Gastroesophageal sphincter (tissue), 4 donors: ENCODE measurements around the gene KNDC1. TPM values are rescaled to one million over a fixed set of nuclear protein-coding genes. Genes with fewer than 3 reads are reported as not detected.
A peak's percentile ranks its signal among the peaks of the same experiment; 100 is the strongest.

Experiments
- ATAC-seq: fragments of 150-250 bp; one replicate; pipeline ENCODE4 v1.9.1; 2016; ENCODE audit warnings: mild to moderate bottlenecking, moderate library complexity
- H3K27ac ChIP-seq, 4 donors: fragments of 200-600 bp; sonication (generic) in 3 of 4; 1 replicate in 3 of 4; 2 replicates in 1 of 4; pipeline ENCODE4 v1.5.1; 2016 to 2019
- H3K27me3 ChIP-seq: fragments of 200-600 bp; sonication (generic); one replicate; pipeline ENCODE4 v1.5.1; 2019
- H3K36me3 ChIP-seq, 2 donors: fragments of 200-600 bp; sonication (generic); one replicate each; pipeline ENCODE4 v1.5.1; 2019; ENCODE audit warnings: control low read depth in 1 of 2
- H3K4me1 ChIP-seq, 3 donors: fragments of 200-600 bp; sonication (generic); 1 replicate in 2 of 3; 2 replicates in 1 of 3; pipeline ENCODE4 v1.5.1; 2016 to 2019; ENCODE audit warnings: control low read depth in 2 of 3
- H3K4me3 ChIP-seq, 2 donors: fragments of 200-600 bp; sonication (generic); one replicate each; pipeline ENCODE4 v1.5.1; 2019; ENCODE audit warnings: mild to moderate bottlenecking in 1 of 2, moderate library complexity in 1 of 2
- H3K9me3 ChIP-seq, 3 donors: fragments of 200-600 bp; sonication (generic); one replicate each; pipeline ENCODE4 v1.5.1; 2017 to 2019; ENCODE audit warnings: control low read depth in 2 of 3
- EP300 ChIP-seq: sonication (generic); formaldehyde crosslinking; IDR thresholded peaks from one replicate; pipeline ENCODE4 v1.6.1; 2017; ENCODE audit warnings: antibody characterized with exemption, mild to moderate bottlenecking
- POLR2A ChIP-seq, 2 donors: fragments of 450-650 bp; IDR thresholded peaks; one replicate each; pipeline ENCODE4 v1.6.1; 2017; ENCODE audit warnings: antibody characterized with exemption in 2 of 2, mild to moderate bottlenecking in 2 of 2, moderate library complexity in 1 of 2
- POLR2AphosphoS5 ChIP-seq: sonication (generic); formaldehyde crosslinking; IDR thresholded peaks from one replicate; pipeline ENCODE4 v1.6.1; 2017; ENCODE audit warnings: antibody characterized with exemption
- WGBS, 2 donors: methylation state at CpG; one replicate each; pipeline ENCODE4 v1.1.5; 2018; ENCODE audit warnings: low coverage in 1 of 2; 5-methylcytosine and 5-hydroxymethylcytosine counted together
- total RNA-seq, 4 donors: library from RNA; depleted of rRNA; stranded (reverse); fragments of >200 nt; gene quantifications; one replicate each; pipeline ENCODE4 v1.1.0, GENCODE V29; 2016
- TF ChIP-seq, protein P1 (sequence below), 4 experiments: fragments of 200-600 bp in 2 of 4; fragments of 450-650 bp in 2 of 4; sonication (generic) in 1 of 4; IDR thresholded peaks; one replicate each; pipeline ENCODE4 v1.5.1; 2017 to 2019; ENCODE audit warnings: antibody characterized with exemption in 4 of 4, mild to moderate bottlenecking in 2 of 4, moderate library complexity in 2 of 4

The KNDC1 gene
- total RNA-seq, 4 donors from 2014 or later, result 0.62 to 3.4 (median 0.98) TPM

DNA sequence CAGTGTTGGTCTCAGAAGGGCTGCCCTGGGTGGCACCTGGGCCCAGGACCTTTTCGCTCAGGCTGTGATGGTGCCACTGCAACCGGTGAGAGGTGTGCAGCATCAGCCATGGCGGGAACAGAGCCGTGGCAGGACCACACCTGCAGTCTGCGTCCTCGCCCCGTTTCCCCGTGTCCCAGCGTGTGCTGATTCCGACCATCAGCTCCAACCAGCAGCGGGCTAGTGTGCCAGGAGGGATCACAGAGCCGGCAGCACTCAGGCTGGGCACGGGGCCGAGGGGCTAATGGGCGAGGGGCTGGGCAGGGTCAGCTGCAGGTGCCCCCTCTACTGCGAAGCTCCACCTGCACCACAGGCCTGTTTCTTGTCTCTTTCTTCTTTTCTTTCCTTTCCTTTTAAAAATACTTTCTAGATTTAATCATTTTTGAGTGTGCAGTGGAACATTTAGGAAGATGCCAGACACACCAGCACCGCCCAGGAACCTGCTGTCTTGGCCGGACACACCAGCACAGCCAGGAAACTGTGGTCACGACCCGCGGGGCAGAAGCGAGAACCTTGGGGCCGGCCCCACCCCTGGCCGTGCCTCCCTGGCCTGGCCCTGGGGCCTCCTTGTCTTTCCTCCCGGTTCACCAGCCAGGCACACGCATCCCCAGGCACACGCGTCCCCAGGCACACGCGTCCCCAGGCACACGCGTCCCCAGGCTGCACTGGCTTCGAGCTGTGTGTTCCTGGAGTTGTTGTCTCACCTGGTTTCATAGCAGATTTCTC, 37.7 kb upstream of the KNDC1 start:
- no peak for TF ChIP-seq POLR2A (IDR thresholded peaks at IDR 0.05)
- TF ChIP-seq, protein P1, sequence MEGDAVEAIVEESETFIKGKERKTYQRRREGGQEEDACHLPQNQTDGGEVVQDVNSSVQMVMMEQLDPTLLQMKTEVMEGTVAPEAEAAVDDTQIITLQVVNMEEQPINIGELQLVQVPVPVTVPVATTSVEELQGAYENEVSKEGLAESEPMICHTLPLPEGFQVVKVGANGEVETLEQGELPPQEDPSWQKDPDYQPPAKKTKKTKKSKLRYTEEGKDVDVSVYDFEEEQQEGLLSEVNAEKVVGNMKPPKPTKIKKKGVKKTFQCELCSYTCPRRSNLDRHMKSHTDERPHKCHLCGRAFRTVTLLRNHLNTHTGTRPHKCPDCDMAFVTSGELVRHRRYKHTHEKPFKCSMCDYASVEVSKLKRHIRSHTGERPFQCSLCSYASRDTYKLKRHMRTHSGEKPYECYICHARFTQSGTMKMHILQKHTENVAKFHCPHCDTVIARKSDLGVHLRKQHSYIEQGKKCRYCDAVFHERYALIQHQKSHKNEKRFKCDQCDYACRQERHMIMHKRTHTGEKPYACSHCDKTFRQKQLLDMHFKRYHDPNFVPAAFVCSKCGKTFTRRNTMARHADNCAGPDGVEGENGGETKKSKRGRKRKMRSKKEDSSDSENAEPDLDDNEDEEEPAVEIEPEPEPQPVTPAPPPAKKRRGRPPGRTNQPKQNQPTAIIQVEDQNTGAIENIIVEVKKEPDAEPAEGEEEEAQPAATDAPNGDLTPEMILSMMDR (IDR thresholded peaks at IDR 0.05), result no peak
- no peak for TF ChIP-seq EP300
- no peak for TF ChIP-seq POLR2AphosphoS5
- ATAC-seq, result no peak
- Histone ChIP-seq H3K4me1 (no peaks in the 10 kb centered on the region), H3K36me3 (no peaks in the 10 kb centered on the region), H3K4me3 (no peak overlapping the region), H3K27ac (no peak overlapping the region), H3K9me3 (peaks cover 0 to 25% (median 0%) of the 10 kb centered on the region in 3 donors), H3K27me3 (peaks cover 58% of the 10 kb centered on the region)
- WGBS, 2 donors, result 70 to 80% methylated on average over 5 to 11 of the region's 33 CpGs

DNA sequence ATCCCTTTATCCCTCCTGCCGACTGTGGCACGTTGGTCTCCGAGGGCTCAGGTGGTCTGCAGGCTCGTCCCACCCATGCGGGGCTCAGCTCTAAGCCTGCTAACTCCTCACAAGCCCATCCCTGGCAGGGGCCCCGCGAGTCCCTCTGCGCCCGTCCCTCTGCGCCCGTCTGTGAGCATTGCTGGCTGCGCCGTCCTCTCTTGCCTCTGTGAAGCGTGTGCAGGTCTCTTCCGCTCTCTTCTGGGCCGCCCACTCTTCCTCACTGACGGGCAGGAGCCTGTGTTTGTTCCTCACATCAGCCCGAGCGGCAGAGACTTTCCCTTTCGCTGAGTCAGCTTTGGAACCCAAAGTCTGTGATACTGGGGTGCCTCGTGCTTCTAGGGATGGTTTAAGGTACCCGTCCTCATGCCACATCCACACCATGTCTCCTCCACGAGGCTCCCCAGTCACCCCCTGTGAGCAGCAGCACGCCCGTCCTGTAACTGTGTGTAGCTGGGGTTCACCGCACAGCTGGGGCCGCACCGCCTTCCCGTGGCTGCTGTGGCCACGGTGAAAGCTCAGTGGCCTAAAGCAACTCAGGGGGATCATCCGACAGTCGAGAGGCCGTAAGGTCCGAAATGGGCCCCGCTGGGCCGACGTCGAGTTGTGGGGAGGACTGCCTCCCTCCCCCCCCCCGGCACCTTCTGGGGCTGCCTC, 36.8 kb upstream of the KNDC1 start:
- H3K27me3 ChIP-seq, result peaks cover 55% of the 10 kb centered on the region
- ATAC-seq, result no peak
- H3K9me3 ChIP-seq, result peaks cover 0 to 23% (median 0%) of the 10 kb centered on the region in 3 donors
- H3K27ac ChIP-seq, result no peak overlapping the region
- H3K36me3 ChIP-seq, result no peaks in the 10 kb centered on the region
- H3K4me3 ChIP-seq, result no peak overlapping the region
- WGBS, 2 donors, result 73 to 89% methylated on average over 15 to 21 of the region's 39 CpGs
- no peak for TF ChIP-seq POLR2AphosphoS5
- TF ChIP-seq EP300, result no peak
- TF ChIP-seq POLR2A (IDR thresholded peaks at IDR 0.05), result no peak
- TF ChIP-seq, protein P1 (IDR thresholded peaks at IDR 0.05), result no peak
- H3K4me1 ChIP-seq, result no peaks in the 10 kb centered on the region

DNA sequence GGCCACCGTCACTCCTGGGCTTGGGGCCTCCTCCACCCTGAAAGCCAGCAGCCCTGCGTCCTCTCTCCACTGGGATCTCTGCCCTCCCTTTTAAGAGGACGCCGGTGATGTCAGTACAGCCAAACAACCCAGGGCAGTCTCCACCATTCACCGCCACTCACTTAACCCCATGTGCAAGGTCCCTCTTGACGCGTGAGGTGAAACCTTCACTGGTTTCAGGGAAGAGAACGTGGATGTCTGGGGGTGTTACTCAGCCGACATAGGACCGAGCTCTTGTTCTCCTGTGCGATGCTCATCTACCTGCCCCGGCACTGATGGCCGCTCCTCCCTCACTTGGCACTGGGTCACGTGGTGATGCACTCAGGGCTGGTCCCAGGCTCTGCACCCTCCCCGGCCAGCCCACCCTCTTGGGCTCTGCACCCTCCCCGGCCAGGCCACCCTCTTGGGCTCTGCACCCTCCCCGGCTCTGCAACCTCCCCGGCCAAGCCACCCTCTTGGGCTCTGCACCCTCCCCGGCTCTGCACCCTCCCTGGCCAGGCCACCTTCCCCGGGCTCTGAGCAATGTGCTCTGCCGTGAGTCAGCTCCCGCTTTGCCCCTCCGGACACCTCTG, 36.2 kb upstream of the KNDC1 start:
- Histone ChIP-seq H3K4me3 (no peak overlapping the region), H3K4me1 (no peaks in the 10 kb centered on the region), H3K36me3 (no peaks in the 10 kb centered on the region), H3K27me3 (peaks cover 61% of the 10 kb centered on the region), H3K27ac (no peak overlapping the region), H3K9me3 (peaks cover 0 to 18% (median 0%) of the 10 kb centered on the region in 3 donors)
- WGBS, 2 donors, result 77 to 88% methylated on average over 6 to 14 of the region's 23 CpGs
- TF ChIP-seq POLR2A (IDR thresholded peaks at IDR 0.05) (no peak), EP300 (no peak), POLR2AphosphoS5 (no peak)
- TF ChIP-seq, protein P1 (IDR thresholded peaks at IDR 0.05), result no peak
- no peak for ATAC-seq

DNA sequence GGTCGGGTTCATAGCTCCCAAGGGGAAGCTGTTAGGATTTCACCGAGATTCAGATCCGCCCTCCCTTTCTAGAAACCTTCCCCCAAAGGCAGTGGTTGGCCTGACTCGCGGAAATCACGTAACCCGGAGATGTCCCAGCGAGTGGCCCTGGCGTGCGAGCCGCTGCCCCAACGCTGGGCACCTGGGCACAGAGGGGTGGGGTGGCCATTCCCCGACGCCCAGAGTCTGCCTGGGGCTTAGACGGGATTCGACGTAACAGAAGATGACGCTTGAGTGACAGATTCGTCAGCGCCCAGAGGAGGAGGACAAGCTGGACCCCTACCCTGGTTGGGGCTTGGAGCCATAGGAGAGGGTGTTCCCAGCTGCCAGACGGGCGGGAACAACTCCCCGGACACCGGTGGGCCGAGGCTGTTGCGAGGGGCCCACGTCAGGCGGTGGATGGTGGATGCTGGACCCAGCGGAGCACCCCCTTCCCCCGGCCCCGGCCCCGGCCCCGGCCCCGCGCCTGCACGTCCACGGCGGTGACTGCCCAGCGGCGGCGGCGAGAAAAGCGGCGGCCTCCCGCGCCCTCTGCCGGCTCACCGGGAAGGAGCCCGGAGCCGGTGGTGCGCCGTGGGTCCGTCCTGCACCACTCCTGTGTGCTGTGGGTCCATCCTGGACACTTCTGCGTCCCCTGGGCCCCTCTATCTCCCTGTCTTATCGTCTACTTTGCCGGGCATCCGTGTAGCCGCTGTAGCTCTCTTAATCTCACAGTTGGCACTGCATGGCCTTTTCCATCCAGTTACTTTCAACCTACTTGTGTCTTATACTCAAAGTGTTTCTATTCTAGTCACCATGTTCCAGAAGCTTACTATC, 35.4 kb upstream of the KNDC1 start:
- Histone ChIP-seq H3K27me3 (peaks cover 69% of the 10 kb centered on the region), H3K27ac (no peak overlapping the region), H3K9me3 (peaks cover 0 to 11% (median 0%) of the 10 kb centered on the region in 3 donors), H3K4me1 (no peaks in the 10 kb centered on the region), H3K4me3 (no peak overlapping the region), H3K36me3 (no peaks in the 10 kb centered on the region)
- no peak for ATAC-seq
- TF ChIP-seq, protein P1 (IDR thresholded peaks at IDR 0.05), result peak in 3 of 4 experiments; percentile 12 to 64 (median 58)
- TF ChIP-seq POLR2AphosphoS5, result no peak
- no peak for TF ChIP-seq POLR2A (IDR thresholded peaks at IDR 0.05)
- TF ChIP-seq EP300, result no peak
- 33 to 36% methylated on average over 11 of the region's 58 CpGs for WGBS, 2 donors
